GM18909 (cell line): ENCODE results near the gene HDLBP.

Source experiments
- ATAC-seq: cut with Tn5 transposase; IDR thresholded peaks from one replicate; pipeline ENCODE4 v1.9.1; 2021; ENCODE audit warnings: mild to moderate bottlenecking; ENCODE audit not compliant: unreplicated experiment, poor library complexity

The HDLBP gene

GRCh38 chr2:241183221-241183620, 132.3 kb downstream of the HDLBP start:
- no peak for ATAC-seq

- ATAC-seq: no peak
These were observed 132.8 kb downstream of the HDLBP start for GRCh38 chr2:241182531-241183133.

GRCh38 chr2:241182126-241182525, 133.3 kb downstream of the HDLBP start:
- ATAC-seq: no peak

- no peak for ATAC-seq
These were observed 135.0 kb downstream of the HDLBP start for GRCh38 chr2:241180495-241180894.

- ATAC-seq: no peak
These were observed 135.6 kb downstream of the HDLBP start for GRCh38 chr2:241179899-241180298.

GRCh38 chr2:241178961-241179360, 136.5 kb downstream of the HDLBP start:
- no peak for ATAC-seq

GRCh38 chr2:241177526-241178334, 137.7 kb downstream of the HDLBP start:
- no peak for ATAC-seq
